Fibroblast of the aortic adventitia (primary cell): ENCODE results near the gene JAKMIP2. TPM values are rescaled to one million over a fixed set of nuclear protein-coding genes. Genes with fewer than 3 reads are reported as not detected.

Experiments used
- DNase-seq: peaks from one replicate; pipeline ENCODE4 v3.0.0-alpha.2; 2010; ENCODE audit warnings: low read depth
- H3K4me3 ChIP-seq: 2 replicates; pipeline ENCODE4 v1.5.1; 2011; ENCODE audit warnings: low read depth, mild to moderate bottlenecking, control low read depth, low read length, moderate library complexity
- CTCF ChIP-seq: IDR thresholded peaks from 2 replicates; pipeline ENCODE4 v1.5.1; 2011; ENCODE audit warnings: mild to moderate bottlenecking, low read length, control low read depth, inconsistent platforms; ENCODE audit not compliant: insufficient read depth
- total RNA-seq: library from RNA; depleted of rRNA; stranded (reverse); fragments of >200 nt; gene quantifications from 2 replicates; pipeline ENCODE4 v1.2.3, GENCODE V29; 2012; ENCODE audit warnings: low replicate concordance

JAKMIP2 gene
- total RNA-seq, 1 donor, result 1.4 TPM

GRCh38 chr5:147565524-147565923 is 217.0 kb downstream of the JAKMIP2 start:
- peak; percentile 85 for DNase-seq
- TF ChIP-seq CTCF, result no peak
- H3K4me3 ChIP-seq, result no peak overlapping the region

- TF ChIP-seq CTCF, result no peak
- DNase-seq, result no peak
- H3K4me3 ChIP-seq, result no peak overlapping the region
Measured at GRCh38 chr5:147564124-147564486, 218.4 kb downstream of the JAKMIP2 start.

- H3K4me3 ChIP-seq, result no peak overlapping the region
- no peak for TF ChIP-seq CTCF
- DNase-seq, result no peak
Measured at GRCh38 chr5:147563466-147564123, 218.9 kb downstream of the JAKMIP2 start.

GRCh38 chr5:147561435-147561834 is 221.1 kb downstream of the JAKMIP2 start:
- no peak for TF ChIP-seq CTCF
- no peak for DNase-seq
- H3K4me3 ChIP-seq, result no peak overlapping the region

GRCh38 chr5:147560718-147561331 is 221.7 kb downstream of the JAKMIP2 start:
- H3K4me3 ChIP-seq, result no peak overlapping the region
- TF ChIP-seq CTCF, result no peak
- no peak for DNase-seq

GRCh38 chr5:147559749-147560148 is 222.8 kb downstream of the JAKMIP2 start:
- TF ChIP-seq CTCF, result peak; percentile 33
- DNase-seq, result no peak
- no peak overlapping the region for H3K4me3 ChIP-seq
